Measurements from ENCODE around the gene NRIP1.
A peak's percentile ranks its signal among the peaks of the same experiment; 100 is the strongest.
"Not testable (repeated sequence)": the region's sequence is repeated elsewhere in the genome, so short reads cannot be mapped to it uniquely, and the experiment has no call there.

Gene NRIP1

GRCh38 chr21:14962217-14962616 is 102.6 kb downstream of the NRIP1 start:
- Mint-ChIP-seq H3K4me3 (no peak overlapping the region), H3K9me3 (no peaks in the 10 kb centered on the region), H3K36me3 (peaks cover 10% of the 10 kb centered on the region), H3K27ac (no peak overlapping the region), H3K4me1 (peaks cover 12% of the 10 kb centered on the region)
- DNase-seq (ENCODE audit: low spot score in 2 of 2) (no peak), ATAC-seq (no peak)

GRCh38 chr21:14961502-14961901 is 103.3 kb downstream of the NRIP1 start:
- ATAC-seq = no peak
- no peak overlapping the region for H3K4me3 Mint-ChIP-seq
- no peak for DNase-seq (ENCODE audit: low spot score in 2 of 2)
- H3K36me3 Mint-ChIP-seq = peaks cover 6% of the 10 kb centered on the region
- H3K4me1 Mint-ChIP-seq = peaks cover 11% of the 10 kb centered on the region
- no peaks in the 10 kb centered on the region for H3K9me3 Mint-ChIP-seq
- no peak overlapping the region for H3K27ac Mint-ChIP-seq

- Mint-ChIP-seq H3K9me3 (no peaks in the 10 kb centered on the region), H3K4me1 (no peaks in the 10 kb centered on the region), H3K4me3 (no peak overlapping the region), H3K36me3 (no peaks in the 10 kb centered on the region), H3K27ac (no peak overlapping the region)
- no peak for ATAC-seq
- DNase-seq (ENCODE audit: low spot score in 2 of 2) = no peak
Observed at GRCh38 chr21:14959343-14959742, 105.5 kb downstream of the NRIP1 start.

GRCh38 chr21:14957836-14958235 is 107.0 kb downstream of the NRIP1 start:
- no peaks in the 10 kb centered on the region for H3K36me3 Mint-ChIP-seq
- DNase-seq (ENCODE audit: low spot score in 2 of 2) (no peak), ATAC-seq (peak; percentile 53)
- peak overlapping the region; percentile 77 for H3K27ac Mint-ChIP-seq
- H3K9me3 Mint-ChIP-seq = no peaks in the 10 kb centered on the region
- no peak overlapping the region for H3K4me3 Mint-ChIP-seq
- no peaks in the 10 kb centered on the region for H3K4me1 Mint-ChIP-seq

- no peaks in the 10 kb centered on the region for H3K36me3 Mint-ChIP-seq
- no peak overlapping the region for H3K27ac Mint-ChIP-seq
- H3K4me1 Mint-ChIP-seq = no peaks in the 10 kb centered on the region
- H3K4me3 Mint-ChIP-seq = no peak overlapping the region
- DNase-seq (ENCODE audit: low spot score in 2 of 2) (no peak), ATAC-seq (no peak)
- H3K9me3 Mint-ChIP-seq = no peaks in the 10 kb centered on the region
Observed at GRCh38 chr21:14956807-14957206, 108.0 kb downstream of the NRIP1 start.

- Mint-ChIP-seq H3K9me3 (no peaks in the 10 kb centered on the region), H3K4me1 (no peaks in the 10 kb centered on the region), H3K4me3 (no peak overlapping the region), H3K27ac (no peak overlapping the region), H3K36me3 (no peaks in the 10 kb centered on the region)
- DNase-seq (ENCODE audit: low spot score in 2 of 2) = no peak
- no peak for ATAC-seq
Observed at GRCh38 chr21:14955936-14956520, 108.8 kb downstream of the NRIP1 start.

- H3K36me3 Mint-ChIP-seq = no peaks in the 10 kb centered on the region
- ATAC-seq = no peak
Observed at GRCh38 chr21:14952916-14953315, 111.9 kb downstream of the NRIP1 start.

GRCh38 chr21:14949603-14950002 is 115.2 kb downstream of the NRIP1 start:
- no peaks in the 10 kb centered on the region for H3K36me3 Mint-ChIP-seq
- H3K4me3 Mint-ChIP-seq = no peak overlapping the region
- no peak for ATAC-seq
- no peaks in the 10 kb centered on the region for H3K4me1 Mint-ChIP-seq
- no peak for DNase-seq (ENCODE audit: low spot score in 2 of 2)
- peaks cover 3% of the 10 kb centered on the region for H3K9me3 Mint-ChIP-seq
- H3K27ac Mint-ChIP-seq = no peak overlapping the region

More at GRCh38 chr21:14952916-14953315, 111.9 kb downstream of the NRIP1 start:
- Mint-ChIP-seq H3K27ac (no peak overlapping the region), H3K4me1 (no peaks in the 10 kb centered on the region), H3K9me3 (peaks cover 3% of the 10 kb centered on the region), H3K4me3 (no peak overlapping the region)
- no peak for DNase-seq (ENCODE audit: low spot score in 2 of 2)

- H3K9me3 Mint-ChIP-seq = peaks cover 3% of the 10 kb centered on the region
- no peak overlapping the region for H3K27ac Mint-ChIP-seq
- H3K4me3 Mint-ChIP-seq = no peak overlapping the region
- no peak for ATAC-seq
- H3K36me3 Mint-ChIP-seq = no peaks in the 10 kb centered on the region
- H3K4me1 Mint-ChIP-seq = no peaks in the 10 kb centered on the region
- DNase-seq (ENCODE audit: low spot score in 2 of 2) = no peak
Observed at GRCh38 chr21:14947613-14948160, 117.1 kb downstream of the NRIP1 start.

GRCh38 chr21:14945176-14945575 is 119.6 kb downstream of the NRIP1 start:
- peaks cover 3% of the 10 kb centered on the region for H3K9me3 Mint-ChIP-seq
- ATAC-seq = no peak

GRCh38 chr21:14943616-14944015 is 121.2 kb downstream of the NRIP1 start:
- H3K36me3 Mint-ChIP-seq = no peaks in the 10 kb centered on the region
- no peak overlapping the region for H3K4me3 Mint-ChIP-seq
- H3K27ac Mint-ChIP-seq = no peak overlapping the region
- ATAC-seq (no peak), DNase-seq (ENCODE audit: low spot score in 2 of 2) (no peak)
- no peaks in the 10 kb centered on the region for H3K4me1 Mint-ChIP-seq
- peaks cover under 1% of the 10 kb centered on the region for H3K9me3 Mint-ChIP-seq

More at GRCh38 chr21:14945176-14945575, 119.6 kb downstream of the NRIP1 start:
- Mint-ChIP-seq H3K4me1 (no peaks in the 10 kb centered on the region), H3K36me3 (no peaks in the 10 kb centered on the region), H3K27ac (no peak overlapping the region), H3K4me3 (no peak overlapping the region)
- no peak for DNase-seq (ENCODE audit: low spot score in 2 of 2)

- no peak for DNase-seq (ENCODE audit: low spot score in 2 of 2)
- Mint-ChIP-seq H3K4me1 (no peaks in the 10 kb centered on the region), H3K4me3 (no peak overlapping the region), H3K27ac (no peak overlapping the region), H3K9me3 (no peaks in the 10 kb centered on the region), H3K36me3 (no peaks in the 10 kb centered on the region)
- ATAC-seq = no peak
Observed at GRCh38 chr21:14942801-14943490, 121.9 kb downstream of the NRIP1 start.

GRCh38 chr21:14927324-14927723 is 137.5 kb downstream of the NRIP1 start:
- H3K9me3 Mint-ChIP-seq; H3K27ac Mint-ChIP-seq; H3K4me1 Mint-ChIP-seq; DNase-seq (ENCODE audit: low spot score in 2 of 2); H3K36me3 Mint-ChIP-seq; H3K4me3 Mint-ChIP-seq; ATAC-seq: not testable (repeated sequence)

- Mint-ChIP-seq H3K36me3 (no peaks in the 10 kb centered on the region), H3K4me1 (no peaks in the 10 kb centered on the region), H3K4me3 (no peak overlapping the region), H3K9me3 (no peaks in the 10 kb centered on the region), H3K27ac (no peak overlapping the region)
- ATAC-seq (no peak), DNase-seq (ENCODE audit: low spot score in 2 of 2) (no peak)
Observed at GRCh38 chr21:14926186-14926585, 138.6 kb downstream of the NRIP1 start.

GRCh38 chr21:14923468-14923867 is 141.3 kb downstream of the NRIP1 start:
- no peak for ATAC-seq
- Mint-ChIP-seq H3K4me1 (no peaks in the 10 kb centered on the region), H3K27ac (no peak overlapping the region)

GRCh38 chr21:14922980-14923379 is 141.8 kb downstream of the NRIP1 start:
- no peaks in the 10 kb centered on the region for H3K4me1 Mint-ChIP-seq

More at GRCh38 chr21:14923468-14923867, 141.3 kb downstream of the NRIP1 start:
- Mint-ChIP-seq H3K4me3 (no peak overlapping the region), H3K36me3 (no peaks in the 10 kb centered on the region), H3K9me3 (no peaks in the 10 kb centered on the region)
- no peak for DNase-seq (ENCODE audit: low spot score in 2 of 2)

More at GRCh38 chr21:14922980-14923379, 141.8 kb downstream of the NRIP1 start:
- no peaks in the 10 kb centered on the region for H3K36me3 Mint-ChIP-seq
- H3K27ac Mint-ChIP-seq = no peak overlapping the region
- ATAC-seq (no peak), DNase-seq (ENCODE audit: low spot score in 2 of 2) (no peak)
- H3K4me3 Mint-ChIP-seq = no peak overlapping the region
- no peaks in the 10 kb centered on the region for H3K9me3 Mint-ChIP-seq
